GM15510 (cell line): ENCODE measurements around the gene POLR1D.

Source experiments
- POLR2A ChIP-seq: IDR thresholded peaks from 3 replicates; pipeline ENCODE4 v1.6.1; 2011; ENCODE audit warnings: borderline replicate concordance; ENCODE audit not compliant: insufficient read length; ENCODE audit errors: extremely low read depth

Gene POLR1D

GRCh38 chr13:27644302-27644701, 22.6 kb downstream of the POLR1D start:
- no peak for TF ChIP-seq POLR2A

- no peak for TF ChIP-seq POLR2A
Observed at GRCh38 chr13:27650312-27650711, 28.6 kb downstream of the POLR1D start.

GRCh38 chr13:27654059-27654458, 32.4 kb downstream of the POLR1D start:
- TF ChIP-seq POLR2A = no peak

GRCh38 chr13:27654816-27655215, 33.1 kb downstream of the POLR1D start:
- no peak for TF ChIP-seq POLR2A

- TF ChIP-seq POLR2A = no peak
Observed at GRCh38 chr13:27657724-27658123, 36.0 kb downstream of the POLR1D start.

GRCh38 chr13:27658546-27658945, 36.9 kb downstream of the POLR1D start:
- TF ChIP-seq POLR2A = no peak

GRCh38 chr13:27659145-27659865, 37.6 kb downstream of the POLR1D start:
- no peak for TF ChIP-seq POLR2A

GRCh38 chr13:27660511-27660910, 38.8 kb downstream of the POLR1D start:
- no peak for TF ChIP-seq POLR2A

GRCh38 chr13:27661017-27661416, 39.3 kb downstream of the POLR1D start:
- no peak for TF ChIP-seq POLR2A

GRCh38 chr13:27662738-27663470, 41.2 kb downstream of the POLR1D start:
- TF ChIP-seq POLR2A = no peak

- no peak for TF ChIP-seq POLR2A
Observed at GRCh38 chr13:27663947-27664346, 42.3 kb downstream of the POLR1D start.

- TF ChIP-seq POLR2A = no peak
Observed at GRCh38 chr13:27665333-27665732, 43.6 kb downstream of the POLR1D start.

GRCh38 chr13:27665761-27666160, 44.1 kb downstream of the POLR1D start:
- TF ChIP-seq POLR2A = no peak

- TF ChIP-seq POLR2A = no peak
Observed at GRCh38 chr13:27666951-27667350, 45.3 kb downstream of the POLR1D start.

GRCh38 chr13:27667946-27668345, 46.3 kb downstream of the POLR1D start:
- no peak for TF ChIP-seq POLR2A

GRCh38 chr13:27670861-27671260, 49.2 kb downstream of the POLR1D start:
- TF ChIP-seq POLR2A = no peak
